IPS-11a (cell line): ENCODE measurements around the gene BUD23.

Source experiments
- H3K4me3 ChIP-seq: one replicate; pipeline ENCODE4 v1.5.1; 2013; ENCODE audit warnings: low read depth, low read length, control low read depth

BUD23 gene

DNA sequence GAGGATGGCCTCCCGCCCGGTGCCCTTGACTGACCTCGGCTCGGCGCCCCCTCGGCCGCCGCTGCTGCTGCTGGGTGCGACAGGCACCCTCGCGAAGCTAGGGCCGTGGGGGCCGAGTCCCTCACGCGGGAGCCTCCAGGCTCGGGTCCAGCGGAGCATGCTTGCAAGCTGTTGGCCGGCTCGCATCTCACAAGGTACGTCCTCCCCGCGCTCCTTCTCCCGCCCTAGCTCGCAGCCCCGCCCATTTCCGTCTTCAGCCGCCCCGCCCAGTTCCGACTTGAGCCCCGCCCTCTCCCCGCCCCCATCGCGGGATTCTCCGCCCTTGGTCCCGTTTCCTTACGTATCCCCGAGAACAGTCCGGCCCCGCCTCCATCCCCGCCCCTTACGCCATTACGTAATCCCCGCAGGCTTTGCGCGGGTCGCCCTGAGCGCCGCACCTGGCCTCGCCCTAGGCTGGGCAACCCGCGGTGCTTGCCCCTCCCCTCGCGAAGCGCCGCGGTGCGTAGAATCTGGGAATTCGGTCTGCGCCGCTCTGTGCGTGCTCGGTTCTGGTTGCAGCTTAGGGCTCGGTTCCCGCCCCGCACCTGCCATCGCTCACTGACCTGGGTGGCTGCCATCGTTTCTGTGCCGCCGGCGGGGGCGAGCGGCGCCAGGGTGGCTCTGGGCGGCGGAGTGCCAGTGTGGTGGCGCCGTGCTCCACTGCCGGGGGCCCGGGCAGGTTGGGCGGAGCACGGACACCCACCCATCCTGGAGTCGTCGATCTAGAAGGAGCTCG lies 55.4 kb downstream of the BUD23 start, which contains the start of gene ABHD11:
Gene ABHD11, minus strand, starts transcription at position 191 of the 775 bp plus-strand sequence. Its CDS starts 32 bp downstream, at position 159.
- H3K4me3 ChIP-seq, result peak within 1 kb of the TSS; percentile 70

DNA sequence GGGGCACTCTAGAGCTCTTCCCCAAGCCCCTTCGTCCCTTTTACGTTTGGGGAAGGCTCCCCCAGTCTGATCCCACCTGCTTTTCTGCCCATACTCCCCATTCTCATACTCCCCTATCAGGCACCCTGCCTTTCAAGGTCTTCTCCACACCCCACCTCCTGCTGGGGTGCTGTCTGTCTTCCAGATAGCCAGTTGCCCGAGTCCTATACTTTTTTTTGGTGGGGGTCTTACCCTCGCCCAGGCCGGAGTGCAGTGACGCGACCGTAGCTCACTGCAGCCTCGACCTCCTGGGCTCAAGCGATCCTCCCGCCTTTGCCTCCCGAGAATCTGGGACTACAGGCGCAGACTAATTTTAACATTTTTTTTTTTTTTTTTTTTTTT lies 56.0 kb downstream of the BUD23 start:
- peak overlapping the region; percentile 50 for H3K4me3 ChIP-seq

DNA sequence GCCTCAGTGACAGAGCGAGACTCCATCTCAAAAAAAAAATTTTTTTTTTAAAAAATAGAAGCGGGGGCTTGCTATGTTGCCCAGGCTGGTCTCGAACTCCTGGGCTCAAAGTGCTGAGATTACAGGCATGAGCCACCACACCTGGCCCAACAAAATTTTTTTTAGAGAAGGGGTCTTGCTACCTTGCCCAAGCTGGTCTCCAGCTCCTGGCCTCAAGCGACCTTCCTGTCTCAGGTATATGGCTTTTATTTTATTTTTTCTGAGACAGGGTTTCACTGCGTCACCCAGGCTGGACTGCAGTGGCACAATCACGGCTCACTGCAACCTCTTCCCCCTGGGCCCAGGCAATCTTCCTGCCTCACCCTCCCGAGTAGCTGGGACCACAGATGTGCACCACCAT lies 56.8 kb downstream of the BUD23 start:
- no peak overlapping the region for H3K4me3 ChIP-seq

DNA sequence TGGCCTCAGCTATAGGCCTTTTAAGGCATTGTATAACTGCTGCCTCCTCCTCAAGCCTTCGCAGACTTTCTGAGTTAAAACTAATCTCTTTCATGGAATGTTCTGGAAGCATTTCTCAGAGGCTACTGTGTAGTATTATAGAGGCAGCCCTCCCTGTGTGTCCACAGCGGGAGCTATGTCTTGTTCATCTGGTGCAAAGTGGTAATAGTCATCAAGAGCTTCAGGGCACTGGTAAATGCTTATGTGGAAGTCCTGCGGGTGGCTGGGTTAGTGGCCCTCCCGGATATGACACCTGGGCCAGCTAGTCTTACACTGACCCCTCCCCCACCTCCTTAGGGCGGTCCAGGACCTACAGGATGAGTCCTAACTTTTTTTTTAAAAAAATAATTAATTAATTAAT lies 57.4 kb downstream of the BUD23 start:
- no peak overlapping the region for H3K4me3 ChIP-seq

DNA sequence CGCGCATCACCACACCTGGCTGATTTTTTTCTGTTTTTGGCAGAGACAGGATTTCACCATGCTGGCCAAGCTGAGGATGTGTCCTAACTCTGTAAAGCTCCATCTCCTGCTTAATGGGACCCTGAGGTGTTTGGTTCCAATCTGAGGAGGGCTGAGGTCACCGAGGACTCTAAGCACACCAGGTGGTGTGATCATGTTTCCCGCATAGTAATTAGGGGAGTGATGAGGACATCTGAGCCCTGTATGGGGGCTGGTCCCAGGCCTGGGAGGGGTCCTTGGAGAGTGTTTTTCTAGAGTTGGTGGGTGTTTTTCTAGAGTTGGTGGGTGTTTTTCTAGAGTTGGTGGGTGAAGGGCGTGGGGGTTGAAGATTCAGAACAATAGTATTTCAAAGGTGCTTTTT lies 58.2 kb downstream of the BUD23 start:
- no peak overlapping the region for H3K4me3 ChIP-seq

DNA sequence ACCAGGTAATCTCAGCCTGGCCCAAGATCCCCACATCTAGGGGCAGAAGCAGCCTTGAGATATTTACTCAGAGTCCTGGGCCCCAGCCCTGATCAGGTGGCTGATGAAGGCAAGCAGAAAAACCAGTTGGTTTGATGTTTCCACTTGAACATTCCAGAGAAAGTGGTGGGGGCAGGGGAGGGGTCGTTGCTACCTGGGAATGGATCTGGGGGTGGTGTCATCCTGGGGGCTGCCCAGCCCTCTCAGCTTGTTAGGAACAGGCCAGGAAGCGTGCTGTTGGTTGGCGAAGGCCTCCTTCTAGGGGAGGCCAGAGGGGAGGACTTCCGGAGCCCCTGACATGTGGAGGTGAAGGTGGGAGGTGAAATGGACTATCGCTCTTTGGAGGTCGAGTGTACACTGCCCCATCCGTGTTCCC lies 58.9 kb downstream of the BUD23 start:
- no peak overlapping the region for H3K4me3 ChIP-seq

DNA sequence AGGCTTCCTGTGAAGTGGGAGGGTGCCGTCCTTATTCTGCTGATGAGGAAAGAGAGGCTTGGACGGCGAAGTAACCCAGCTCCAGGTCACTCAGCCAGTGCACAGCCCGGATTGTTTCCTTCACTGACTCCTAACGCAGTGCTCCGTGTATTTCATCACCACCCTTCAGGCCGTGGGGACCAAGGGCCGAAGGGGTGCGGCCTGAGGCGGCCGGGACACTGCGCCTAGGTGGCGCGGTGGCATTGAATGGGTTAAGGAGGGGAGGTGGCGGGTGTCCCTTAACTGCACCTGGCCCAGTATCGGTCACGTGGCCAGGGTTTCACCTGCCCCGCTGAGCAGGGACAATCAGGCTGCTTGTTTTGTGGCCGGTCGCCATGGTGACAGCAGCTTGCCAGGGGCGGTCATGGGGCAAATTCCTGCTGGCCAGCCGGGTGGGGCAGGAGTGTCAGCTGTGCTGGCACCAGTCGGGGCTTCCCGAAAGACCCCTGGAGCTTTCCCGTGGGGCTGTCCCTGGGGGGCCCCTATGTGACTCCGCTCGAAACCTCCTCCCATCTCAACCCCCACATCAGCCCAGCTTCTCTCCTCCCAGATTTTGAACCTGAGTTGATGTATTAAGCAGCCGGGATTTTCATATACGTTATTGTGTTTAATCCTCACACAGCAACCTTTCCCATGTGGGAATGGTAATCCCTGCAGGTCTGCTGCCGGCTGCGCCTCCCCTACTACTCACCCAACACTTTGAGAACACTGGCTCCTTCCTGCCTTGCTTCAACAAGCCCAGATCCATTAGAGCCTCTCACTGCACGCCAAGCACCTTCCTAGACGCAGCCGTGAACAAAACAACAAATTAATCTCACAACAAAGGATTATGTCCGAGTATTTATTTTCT lies 59.6 kb downstream of the BUD23 start:
- H3K4me3 ChIP-seq, result no peak overlapping the region

DNA sequence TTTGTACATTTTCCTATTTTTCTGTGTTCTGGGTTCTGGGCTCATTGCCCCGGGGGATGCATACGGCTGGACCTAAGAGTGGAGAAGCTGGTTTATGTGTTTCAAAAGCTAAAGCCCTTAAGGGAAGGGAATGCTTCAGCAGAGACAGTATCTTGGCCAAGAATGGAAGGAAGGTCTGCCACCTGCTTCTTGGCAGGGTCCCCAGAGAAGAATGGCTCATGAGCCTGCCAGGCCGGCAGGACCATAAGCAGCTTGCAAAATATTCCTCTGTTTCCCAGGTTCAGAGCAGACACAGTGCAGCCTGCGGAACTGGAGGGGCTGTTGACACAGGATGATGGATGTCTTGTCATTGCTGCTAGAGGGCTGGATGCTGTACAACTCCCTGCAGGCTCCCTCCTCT lies 63.0 kb downstream of the BUD23 start:
- no peak overlapping the region for H3K4me3 ChIP-seq
